ENCODE data around the gene TDRD3.

- TF ChIP-seq POLR2A (IDR thresholded peaks at IDR 0.05; ENCODE audit: low read depth, low read length) (no peak), POLR2AphosphoS5 (IDR thresholded peaks at IDR 0.05; ENCODE audit: low read depth, low read length) (no peak), TAF1 (IDR thresholded peaks at IDR 0.05; ENCODE audit: low read depth, low read length) (no peak), SPI1 (IDR thresholded peaks at IDR 0.05; ENCODE audit: low read depth, low read length) (no peak), POU2F2 (IDR thresholded peaks at IDR 0.05; ENCODE audit: low read depth, low read length) (no peak), PAX5 (IDR thresholded peaks at IDR 0.05; ENCODE audit: insufficient read depth, low read length, severe bottlenecking) (no peak)
Measured at GRCh38 chr13:60410299-60410698, 13.3 kb downstream of the TDRD3 start.
